GM18868 (cell line): Measurements from ENCODE around the gene SMURF1.

Experiments used
- ATAC-seq: cut with Tn5 transposase; IDR thresholded peaks from one replicate; pipeline ENCODE4 v1.9.1; 2021; ENCODE audit warnings: mild to moderate bottlenecking, moderate library complexity; ENCODE audit not compliant: unreplicated experiment

Gene SMURF1

DNA sequence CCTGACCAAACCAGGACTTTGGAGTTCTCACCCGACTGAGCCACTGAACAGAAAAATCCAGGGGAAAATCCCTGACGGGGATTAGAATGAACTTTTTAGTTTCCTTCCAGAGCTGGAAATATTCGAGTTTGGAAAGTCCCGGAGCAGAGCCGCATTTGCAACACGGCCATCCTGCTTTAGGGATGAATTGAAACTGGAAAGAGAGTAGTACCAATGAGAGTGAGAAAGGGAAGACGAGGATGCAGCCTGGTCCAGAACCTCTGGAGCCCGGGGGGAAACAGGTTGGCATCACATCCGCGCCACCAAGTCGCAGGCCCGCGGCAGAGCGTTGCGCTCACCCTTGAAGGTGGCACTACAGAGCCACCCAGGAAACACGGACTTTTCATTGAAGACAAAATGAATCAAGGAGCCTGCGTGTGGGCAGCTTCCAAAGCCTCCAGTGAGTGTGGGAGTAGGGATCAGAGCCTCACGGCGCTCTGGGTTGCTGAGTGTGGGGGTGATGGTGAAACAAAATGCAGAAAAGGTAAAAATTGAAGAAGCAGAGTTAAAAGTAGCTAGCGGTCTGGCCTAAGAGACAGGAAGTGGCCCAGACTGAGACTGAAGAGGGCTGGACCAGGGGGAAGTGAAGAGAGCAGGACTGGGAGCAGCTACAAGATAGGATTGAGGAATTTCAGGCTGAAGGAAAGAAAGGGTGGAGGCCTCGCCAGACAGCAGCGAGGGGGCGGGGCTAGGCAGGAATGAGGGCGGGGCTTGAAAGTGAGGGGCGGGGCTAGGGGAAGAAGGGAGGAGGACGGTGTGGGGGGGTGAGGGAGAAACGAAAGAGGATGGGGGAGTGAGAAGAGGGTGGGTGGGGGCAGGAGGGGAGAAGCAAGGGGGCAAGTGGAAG lies 1.8 kb downstream of the SMURF1 start:
- no peak for ATAC-seq

DNA sequence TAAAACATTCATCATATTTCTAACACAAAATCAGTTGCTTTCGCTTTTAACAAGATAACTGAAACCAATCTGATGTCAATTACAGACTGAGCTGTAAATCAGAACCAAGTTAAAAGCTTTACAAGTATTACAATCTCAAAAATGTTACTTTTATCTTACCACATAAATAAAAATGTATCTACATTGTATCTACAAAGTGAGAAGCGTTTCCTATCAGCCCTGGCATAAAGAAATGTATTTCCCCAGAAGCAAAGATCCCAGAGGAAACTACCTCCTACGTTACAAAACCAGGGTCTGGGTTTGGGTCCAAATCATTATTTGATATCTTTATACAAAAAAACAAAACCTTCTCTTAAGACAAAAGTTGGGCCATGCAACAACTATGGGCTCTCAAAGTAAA lies 2.6 kb downstream of the SMURF1 start:
- ATAC-seq, result no peak

DNA sequence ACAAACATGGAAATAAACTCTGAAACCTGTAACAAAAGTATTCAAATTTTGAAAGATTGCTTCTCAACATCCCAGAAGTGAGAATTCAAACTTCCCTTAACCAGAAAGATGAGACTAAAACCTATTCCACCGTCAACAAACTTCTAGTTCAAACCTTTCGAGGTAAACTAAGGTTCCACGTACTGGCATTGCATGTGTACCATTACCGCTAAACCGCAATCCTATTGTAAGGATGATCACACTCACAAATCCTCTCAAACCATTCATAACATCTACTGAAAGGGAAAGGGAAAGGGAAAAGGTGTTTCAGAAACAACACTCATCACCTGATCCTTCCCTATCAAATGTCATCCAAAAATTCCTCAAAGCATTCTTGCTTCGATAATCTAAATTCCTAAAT lies 3.1 kb downstream of the SMURF1 start:
- no peak for ATAC-seq

DNA sequence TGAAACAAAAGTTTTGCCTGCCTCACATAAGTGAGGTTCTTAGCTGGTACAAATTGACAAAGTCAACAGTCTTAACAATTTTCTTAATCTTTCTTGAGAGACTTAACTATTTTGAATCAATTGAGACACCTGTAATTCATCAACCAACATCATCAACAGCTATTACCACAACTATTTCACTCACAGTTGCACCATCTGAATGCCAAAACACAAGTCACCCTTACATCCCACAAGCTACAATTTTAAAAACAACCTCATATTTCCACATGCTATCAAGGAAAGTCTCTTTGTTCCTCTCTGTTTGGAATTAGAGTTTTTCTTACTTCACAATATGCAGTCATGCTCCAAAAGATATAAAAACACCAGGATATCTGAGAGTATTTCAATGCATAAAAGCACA lies 4.9 kb downstream of the SMURF1 start:
- ATAC-seq, result no peak

DNA sequence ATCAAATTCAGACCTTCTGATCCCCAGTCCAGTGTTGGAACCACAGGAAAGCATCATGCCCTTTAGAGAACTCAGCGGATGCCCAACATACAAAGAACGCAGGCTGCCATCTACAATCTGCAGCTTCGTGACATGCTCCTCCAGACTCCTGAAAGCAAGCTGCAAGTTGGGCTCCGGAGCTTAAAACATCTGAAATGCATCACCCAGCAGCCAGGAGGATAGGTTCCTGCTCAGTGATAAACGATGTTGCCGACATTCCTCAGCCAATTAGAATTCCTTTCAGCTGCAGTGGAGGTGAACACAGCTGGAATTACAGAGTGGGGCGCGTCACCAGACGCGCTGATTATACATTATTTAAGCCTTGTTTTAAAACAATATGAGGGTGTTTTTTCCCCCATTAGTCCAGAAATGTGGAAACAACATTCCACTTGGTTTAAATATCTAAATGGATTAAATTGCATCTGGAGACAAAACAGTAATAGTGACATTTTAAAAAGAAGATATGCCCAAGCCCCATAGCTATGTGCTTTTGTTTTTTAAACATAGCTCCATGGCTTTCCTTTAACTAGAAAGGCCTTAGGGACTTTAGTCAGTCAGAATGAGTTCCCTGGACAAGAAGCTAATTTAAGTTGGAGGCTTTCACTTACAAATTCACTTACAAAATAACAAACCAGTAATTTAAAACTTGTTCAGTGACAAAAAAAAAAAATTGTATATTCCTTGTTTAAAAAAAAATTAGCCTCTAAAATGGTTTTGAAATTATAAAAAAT lies 6.3 kb downstream of the SMURF1 start:
- no peak for ATAC-seq

DNA sequence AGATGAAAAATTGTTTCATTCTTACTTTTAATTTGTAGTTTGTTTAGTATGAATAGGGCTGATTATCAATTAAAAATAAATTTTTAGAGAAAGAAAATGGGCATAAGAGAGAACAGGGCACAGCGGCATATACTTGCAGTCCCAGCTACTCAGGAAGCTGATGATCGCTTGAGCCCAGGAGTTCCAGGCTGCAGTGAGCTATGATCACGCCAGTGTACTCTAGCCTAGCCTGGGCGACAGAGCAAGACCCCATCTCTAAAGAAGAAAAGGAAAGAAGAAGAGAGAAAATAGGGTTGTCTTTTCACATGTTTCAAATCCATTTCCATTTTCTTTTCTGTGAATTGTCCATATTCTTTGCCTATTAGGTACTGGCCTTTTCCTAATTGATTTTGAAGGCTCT lies 8.0 kb downstream of the SMURF1 start:
- ATAC-seq, result no peak

DNA sequence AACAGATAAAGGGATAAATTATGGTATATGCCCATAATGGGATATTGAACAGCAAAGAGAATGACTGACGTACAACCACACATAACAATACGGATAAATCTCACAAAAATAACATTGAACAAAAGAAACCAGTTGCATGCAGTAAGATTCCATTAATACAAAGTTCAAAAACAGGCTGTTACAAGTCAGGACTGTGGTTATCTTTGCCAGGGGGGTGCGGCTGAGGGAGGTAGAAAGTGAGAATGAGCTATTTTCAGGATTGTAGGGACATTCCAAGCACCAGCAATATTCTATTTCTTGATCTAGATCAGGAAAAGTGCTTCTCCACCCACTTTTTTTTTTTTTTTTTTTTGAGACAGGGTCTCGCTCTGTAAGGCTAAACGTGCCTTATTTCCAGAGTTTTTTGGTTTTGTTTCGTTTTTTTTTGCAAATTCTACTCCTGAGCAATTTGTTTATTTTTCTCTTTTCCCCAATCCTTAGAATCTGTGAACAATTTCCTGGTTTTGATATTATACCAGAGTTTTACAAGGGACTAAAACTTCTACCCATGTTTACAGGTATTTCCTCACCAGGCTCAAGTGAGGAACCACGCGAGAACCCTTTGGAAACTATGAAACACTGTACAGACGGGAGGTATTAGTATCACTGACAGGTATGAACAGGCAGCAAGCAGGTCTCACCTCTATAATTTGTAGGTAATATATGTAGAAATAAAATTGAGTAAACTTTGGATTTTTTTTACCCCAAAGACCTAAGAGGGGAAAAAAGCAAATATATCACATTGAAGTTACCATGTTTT lies 9.9 kb downstream of the SMURF1 start:
- ATAC-seq, result no peak

DNA sequence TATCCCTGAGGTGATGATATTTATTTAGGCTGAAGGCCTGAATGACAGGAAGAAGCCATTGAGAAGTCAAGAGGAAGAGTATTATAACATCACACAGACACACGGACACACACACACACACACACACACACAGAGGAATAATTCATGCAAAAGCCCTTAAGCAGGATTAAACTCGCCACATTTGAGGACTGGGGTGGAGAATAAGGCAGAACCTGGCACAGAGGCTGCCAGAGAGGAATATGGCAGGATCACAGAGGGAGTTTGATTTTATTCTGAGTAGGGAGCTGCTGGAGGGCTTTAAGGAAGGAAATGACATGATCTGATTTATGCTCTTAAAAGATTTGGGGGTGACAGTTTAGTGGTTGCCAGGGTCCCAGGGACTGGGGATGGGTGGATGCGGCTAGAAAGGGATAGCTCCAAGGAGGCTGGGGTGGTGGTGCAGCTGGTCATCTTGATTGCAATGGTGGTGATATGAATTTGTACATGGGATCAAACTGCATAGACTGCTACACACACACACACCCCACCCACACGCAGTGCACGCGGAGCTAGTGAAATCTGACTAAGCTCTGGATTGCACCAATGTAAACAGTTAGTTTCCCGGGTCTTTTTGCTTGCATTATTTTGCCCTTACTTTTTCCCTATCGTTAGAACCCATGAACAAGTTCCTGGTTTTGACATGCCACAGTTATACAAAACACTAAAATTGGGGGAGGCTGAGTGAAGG lies 11.2 kb downstream of the SMURF1 start:
- ATAC-seq, result no peak

DNA sequence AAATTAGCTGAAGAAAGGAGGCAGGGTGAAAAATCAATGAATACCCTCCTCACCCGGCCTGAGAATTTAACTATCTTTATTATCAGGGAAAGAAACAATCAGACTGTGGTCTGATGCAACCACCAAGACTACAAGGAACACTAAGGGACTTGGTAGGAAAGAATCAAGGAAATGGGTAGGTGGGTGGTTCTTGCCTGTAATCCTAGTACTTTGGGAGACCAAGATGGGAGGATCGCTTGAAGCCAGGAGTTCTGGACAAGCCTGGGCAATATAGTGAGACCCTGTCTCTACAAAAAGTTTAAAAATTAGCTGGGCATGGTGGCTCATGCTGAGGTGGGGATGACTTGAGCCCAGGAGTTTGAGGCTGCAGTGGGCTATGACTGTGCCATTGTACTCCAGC lies 12.6 kb downstream of the SMURF1 start:
- ATAC-seq, result no peak

DNA sequence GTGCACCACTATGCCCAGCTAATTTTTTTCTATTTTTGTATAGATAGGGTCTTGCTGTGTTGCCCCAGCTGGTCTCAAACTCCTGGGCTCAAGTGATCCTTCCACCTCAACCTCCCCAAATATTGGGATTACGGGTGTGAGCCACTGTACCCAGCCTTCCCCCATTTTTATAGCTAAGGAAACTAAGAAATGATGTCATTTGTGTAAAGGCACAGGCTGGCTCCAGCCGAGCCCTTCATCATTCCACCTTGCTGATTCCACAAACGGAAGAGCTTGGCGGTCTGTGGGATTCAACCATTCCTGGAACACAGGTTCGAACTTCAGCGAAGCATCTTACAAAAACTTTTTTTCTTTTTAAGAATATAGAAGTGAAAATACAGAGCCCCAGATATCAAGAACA lies 14.4 kb downstream of the SMURF1 start:
- ATAC-seq, result no peak

DNA sequence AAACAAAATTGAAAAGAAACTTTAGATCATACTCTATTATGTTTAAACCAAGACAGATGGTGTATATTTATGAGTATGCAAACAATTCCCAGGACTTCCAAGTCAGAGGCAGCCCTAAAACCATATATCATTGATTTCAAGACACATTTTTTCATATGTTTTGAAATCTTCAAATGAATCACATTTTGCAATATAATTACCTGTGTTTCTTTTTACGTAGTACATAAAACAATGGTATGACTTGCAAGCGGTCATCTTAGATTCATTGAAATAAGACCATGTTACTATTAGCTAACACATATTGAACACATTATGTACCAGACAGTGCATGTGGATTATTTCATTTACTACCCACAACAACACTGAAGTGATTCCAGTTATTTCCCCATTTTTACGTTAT lies 14.9 kb downstream of the SMURF1 start:
- no peak for ATAC-seq

DNA sequence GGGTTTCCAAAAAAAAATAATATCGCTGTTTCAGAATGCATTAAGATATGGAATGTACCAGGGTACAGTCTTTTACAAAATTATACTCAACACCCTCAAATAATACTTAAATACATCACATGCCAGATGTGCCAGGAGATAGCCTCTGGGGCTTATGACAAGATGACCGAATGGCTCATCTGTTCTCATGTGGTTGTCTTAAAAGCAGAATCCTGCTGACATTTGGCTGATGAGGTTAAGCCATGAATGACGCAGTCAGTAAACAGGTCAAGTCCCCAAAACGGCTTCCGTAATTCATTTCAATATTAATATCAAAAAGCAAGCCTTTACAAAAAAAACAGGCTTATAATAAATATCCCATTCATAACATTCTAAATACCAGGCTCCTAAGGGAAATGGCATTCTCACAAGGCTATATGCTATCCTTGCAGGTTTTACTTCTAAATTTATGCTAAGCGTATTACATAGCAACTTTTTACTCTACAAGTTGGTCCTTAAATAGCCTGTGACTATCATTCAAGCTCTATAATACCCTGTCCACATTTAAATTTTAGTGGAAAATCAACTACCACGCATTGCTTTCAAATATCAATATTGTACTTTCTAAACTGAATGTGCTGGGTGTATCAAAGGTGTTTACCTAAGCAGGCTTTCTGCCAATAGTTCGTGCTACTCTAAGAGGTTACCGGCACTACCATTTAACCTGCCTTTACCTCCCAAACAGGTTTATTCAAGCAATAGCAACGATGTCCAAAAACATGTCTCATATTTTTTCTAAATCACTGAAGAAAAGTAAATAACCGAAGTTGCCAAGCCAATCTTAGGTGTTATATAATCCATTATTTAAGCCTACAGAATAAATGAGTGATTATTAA lies 15.6 kb downstream of the SMURF1 start:
- no peak for ATAC-seq

DNA sequence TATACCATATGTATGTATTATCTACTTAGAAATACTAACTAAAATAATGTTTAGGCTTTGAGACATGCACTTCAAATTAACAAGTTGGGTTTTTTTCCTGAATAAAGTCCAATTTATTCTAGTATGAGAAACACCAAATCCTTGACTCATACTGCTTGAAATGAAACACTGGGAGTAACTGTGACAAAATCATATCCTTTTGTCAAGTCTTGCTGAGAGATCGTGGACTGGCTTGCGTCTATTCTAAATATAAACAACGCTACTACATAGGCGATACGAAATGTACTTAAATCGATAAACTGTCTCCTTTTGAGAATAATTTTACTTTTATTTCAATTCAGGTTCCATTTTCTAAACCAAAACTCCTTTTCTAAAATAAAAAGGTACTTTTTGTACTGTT lies 16.3 kb downstream of the SMURF1 start:
- no peak for ATAC-seq

DNA sequence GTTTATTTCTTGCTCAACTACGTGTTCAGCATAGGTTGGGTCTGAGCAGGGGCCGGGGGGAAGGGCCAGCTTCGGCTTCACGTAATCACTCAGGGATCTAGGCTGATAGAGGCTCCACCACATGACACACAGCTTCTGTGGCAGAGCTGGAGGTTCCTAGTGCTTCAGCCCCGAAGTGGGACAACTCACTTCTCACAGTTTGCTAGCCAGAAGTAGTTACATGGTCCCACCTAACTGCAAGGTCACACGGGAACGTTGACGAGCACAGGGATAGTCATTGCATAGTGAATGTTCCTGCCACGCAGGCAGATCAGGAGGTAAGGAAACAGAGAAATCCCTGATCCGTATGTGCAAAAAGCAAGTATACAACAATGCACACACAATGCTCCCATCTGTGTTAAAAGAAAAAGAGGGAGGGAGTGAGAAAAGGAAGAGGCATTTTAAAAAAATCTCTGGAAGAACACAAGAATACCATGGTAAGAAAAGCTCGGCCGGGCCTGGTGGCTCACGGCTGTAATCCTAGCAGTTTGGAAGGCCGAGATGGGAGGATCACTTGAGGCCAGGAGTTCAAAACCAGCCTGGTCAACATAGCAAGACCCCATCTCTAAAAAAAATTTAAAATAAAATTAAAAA lies 16.9 kb downstream of the SMURF1 start:
- ATAC-seq, result no peak

DNA sequence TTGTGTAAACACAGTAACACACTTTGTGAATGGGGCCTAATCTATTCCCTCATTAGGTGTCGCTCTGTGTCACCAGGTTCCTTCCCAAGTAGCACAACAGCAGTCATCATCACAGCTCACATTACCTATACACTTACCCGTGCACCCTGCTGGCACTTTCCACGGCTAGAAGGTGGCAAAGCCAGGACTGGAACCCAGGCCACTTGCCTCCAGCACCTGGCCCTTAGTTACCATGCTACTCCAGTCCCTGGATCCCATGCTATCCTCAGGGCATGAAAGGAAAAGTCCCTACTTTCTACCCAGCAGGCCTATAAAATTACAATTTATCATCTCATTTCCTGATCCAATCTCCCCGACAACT lies 18.4 kb downstream of the SMURF1 start:
- no peak for ATAC-seq

DNA sequence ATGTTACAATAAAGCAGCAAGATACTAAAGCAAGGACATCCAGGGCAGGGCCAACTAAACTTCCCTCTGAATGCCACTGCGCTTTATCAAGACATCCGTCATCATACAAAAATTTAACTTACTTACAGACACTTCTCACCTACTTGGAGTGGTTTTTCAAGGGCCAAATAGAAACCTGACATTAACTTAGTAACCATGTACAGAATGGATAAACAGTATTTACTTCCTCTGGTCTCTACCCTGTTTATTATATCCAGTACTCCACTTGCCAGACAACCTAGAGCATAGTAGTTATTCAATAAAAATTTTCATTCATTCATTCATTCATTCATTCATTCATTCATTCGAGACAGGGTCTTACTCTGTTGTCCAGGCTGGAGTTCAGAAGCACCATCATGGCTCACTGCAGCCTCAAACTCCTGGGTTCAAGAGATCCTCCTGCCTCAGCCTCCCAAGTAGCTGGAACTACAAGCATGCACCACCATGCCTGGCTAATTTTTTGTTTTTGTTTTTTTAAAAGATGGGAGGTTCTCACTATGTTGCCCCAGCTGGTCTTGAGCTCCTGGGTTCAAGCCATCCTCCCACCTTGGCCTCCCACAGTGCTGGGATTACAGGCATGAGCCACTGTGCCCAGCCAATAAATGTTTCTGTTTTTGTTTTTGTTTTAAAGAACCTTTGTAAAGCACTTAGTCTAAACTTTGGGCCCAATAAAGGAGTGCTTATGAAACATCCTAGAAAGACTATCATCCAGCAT lies 19.0 kb downstream of the SMURF1 start:
- no peak for ATAC-seq

DNA sequence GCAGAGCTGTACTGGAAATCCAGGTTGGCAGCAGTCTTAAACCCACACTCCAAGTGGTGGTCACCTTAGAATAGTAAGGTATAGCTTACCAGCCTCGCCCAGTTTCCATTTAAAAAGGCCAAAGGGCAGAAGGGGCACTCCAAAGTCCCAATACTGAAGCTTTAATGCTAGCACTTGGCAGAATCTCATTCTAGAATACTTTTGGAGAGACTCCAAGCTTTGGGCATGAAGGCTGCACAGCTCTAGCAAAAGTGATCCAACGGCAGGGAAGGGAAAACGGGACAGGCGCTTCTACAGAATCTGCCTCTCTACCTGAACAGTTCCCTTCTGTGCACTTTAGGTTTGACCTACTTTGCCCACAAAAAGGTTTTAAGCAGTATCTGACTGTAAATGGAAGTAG lies 19.7 kb downstream of the SMURF1 start:
- ATAC-seq, result no peak

DNA sequence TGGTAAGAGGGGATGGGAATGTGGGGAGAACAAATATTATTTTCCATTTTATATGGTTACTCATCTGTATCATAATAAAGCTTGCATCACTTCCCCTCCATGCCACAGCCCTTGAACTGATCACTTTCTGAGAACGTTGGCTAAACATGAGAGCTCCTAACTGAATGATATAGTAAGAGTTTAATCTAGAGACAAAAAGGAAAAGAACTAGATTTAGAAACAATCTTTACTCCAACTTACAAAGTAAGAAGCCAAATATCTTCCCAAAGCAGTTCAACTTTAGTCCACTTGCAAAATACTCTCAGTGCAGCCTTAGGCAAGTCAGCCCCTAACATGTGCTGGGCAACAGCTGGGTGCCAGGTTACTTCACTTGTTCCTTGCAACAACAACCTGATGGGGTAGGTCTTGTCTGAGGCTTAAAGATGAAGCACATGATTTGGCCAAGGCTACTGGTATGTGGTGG lies 20.3 kb downstream of the SMURF1 start:
- no peak for ATAC-seq

DNA sequence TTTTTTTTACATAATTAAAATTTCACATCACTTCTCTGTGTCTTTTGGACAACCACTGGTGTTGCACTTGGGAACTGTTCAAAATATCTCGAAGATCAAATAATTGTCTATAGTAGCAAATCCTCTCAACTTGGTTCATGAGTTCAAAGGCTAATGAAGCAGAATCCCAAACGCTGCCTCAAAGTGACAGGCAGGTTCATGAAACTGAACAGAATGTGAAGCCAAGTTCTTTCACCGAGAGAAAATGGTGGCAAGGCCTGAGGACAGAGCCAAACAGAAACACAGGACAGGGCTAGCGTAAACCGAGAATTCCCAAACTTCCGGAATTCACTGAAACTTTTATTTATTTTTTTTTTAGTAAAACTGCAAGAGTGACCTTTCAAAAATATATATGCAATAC lies 21.1 kb downstream of the SMURF1 start:
- ATAC-seq, result no peak
